GM12873 (cell line): ENCODE data around the gene CALY.

Experiments
- TF ChIP-seq, protein P1 (sequence below): IDR thresholded peaks from 2 replicates; pipeline ENCODE4 v1.5.1; 2012; ENCODE audit warnings: low read depth, mild to moderate bottlenecking, moderate library complexity, low read length, control low read depth; ENCODE audit not compliant: insufficient read depth; ENCODE audit errors: missing control alignments

Gene CALY

DNA sequence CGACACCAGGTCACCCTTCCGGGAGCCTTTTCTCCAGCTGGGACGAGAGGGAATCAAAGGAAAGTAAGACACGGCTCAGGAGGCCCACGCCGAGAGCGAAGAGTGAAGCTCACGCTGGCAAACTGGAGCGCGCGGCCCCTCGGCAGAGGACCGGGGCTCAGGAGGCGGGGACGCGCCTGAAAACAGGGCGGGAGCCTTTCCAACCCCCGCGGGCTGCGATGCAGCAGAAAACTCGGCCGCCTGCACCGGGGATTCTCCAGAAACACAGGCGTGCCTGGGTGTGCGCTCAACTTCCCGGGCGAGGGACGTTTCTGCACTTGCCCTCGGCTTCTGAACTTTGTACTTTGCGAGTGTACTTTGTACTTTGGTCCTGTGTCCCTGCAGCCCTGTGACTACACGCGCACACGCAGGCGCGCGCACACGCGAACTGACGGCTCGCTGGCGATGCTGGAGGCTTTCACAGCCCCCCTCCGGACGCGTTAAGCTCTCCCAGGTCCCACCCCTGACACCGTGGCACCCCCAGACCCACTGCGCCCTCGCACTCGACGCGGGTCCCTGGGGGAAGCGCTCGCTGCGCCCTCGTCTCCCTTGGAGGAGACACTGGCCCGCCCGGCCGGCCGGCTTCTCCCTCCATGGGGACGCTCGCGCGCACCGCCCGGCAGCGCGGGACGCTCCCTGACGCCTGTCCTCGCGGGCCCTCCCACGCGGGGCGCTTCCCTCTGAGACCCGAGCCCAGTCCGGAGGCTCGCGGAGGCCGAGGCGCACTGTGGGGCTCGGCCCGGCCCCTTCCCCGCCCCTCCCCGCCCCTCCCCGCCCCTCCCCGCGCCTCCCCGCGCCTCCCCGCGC, 41.8 kb upstream of the CALY start:
- TF ChIP-seq, protein P1, sequence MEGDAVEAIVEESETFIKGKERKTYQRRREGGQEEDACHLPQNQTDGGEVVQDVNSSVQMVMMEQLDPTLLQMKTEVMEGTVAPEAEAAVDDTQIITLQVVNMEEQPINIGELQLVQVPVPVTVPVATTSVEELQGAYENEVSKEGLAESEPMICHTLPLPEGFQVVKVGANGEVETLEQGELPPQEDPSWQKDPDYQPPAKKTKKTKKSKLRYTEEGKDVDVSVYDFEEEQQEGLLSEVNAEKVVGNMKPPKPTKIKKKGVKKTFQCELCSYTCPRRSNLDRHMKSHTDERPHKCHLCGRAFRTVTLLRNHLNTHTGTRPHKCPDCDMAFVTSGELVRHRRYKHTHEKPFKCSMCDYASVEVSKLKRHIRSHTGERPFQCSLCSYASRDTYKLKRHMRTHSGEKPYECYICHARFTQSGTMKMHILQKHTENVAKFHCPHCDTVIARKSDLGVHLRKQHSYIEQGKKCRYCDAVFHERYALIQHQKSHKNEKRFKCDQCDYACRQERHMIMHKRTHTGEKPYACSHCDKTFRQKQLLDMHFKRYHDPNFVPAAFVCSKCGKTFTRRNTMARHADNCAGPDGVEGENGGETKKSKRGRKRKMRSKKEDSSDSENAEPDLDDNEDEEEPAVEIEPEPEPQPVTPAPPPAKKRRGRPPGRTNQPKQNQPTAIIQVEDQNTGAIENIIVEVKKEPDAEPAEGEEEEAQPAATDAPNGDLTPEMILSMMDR: no peak

DNA sequence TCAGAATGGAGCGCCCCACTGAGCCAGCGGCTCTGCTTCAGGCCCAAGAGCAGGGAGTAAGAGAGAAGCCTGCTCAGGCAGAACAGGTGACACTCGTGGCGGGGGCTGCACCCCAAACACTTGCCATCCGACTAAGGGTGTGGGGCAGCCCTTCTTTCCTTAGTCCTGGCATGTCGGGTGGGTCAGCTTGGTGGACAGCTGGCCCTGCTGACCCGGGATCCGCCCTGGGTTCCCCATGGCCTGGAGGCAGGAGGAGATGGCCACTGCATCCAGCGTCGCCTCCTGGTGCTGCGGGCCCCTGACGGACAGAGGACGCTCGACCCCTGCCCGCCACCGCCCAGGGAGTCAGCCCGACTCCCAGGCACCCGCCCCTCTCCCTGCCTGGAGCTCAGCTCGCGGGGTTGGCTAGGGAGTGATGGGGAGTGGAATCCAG, 41.1 kb upstream of the CALY start:
- TF ChIP-seq, protein P1: no peak

DNA sequence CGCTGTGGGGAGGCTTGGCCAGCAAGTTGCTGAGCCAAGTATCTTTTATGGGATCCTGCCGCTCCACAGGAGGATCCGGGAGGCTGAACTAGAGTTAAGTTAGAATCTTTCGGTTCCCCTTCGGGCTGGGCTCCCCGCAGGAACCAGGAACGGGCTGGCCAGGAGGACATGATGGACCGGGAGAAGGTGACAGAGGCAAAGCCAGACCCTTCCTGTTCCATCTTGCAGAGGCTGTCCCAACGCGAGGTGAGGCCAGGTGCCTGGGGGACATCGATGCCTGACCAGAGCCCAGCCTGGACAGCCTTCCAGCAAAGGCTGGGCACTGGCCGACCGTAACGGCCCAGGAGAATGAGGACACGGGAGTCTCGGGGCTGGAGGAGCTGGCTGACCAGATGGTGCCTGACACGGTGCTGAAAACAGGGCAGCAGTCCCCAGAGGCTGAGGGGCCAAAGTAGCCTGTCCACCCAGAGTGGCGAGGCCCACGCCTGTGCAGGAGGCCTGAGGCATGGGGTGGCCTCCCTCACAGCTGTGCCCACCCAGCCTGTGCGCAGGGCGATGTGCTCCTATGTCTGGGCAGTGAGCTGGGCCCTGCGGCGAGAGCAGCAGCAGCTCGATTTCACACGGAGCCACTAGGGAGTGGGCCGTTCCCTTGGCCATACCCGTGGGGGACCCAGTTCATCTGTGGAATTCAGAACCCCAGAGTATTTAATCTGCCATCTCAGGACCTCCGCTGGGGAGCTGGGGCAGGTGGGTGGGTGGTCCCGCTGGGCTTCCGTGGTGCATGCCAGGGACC, 40.5 kb upstream of the CALY start:
- TF ChIP-seq, protein P1: no peak

DNA sequence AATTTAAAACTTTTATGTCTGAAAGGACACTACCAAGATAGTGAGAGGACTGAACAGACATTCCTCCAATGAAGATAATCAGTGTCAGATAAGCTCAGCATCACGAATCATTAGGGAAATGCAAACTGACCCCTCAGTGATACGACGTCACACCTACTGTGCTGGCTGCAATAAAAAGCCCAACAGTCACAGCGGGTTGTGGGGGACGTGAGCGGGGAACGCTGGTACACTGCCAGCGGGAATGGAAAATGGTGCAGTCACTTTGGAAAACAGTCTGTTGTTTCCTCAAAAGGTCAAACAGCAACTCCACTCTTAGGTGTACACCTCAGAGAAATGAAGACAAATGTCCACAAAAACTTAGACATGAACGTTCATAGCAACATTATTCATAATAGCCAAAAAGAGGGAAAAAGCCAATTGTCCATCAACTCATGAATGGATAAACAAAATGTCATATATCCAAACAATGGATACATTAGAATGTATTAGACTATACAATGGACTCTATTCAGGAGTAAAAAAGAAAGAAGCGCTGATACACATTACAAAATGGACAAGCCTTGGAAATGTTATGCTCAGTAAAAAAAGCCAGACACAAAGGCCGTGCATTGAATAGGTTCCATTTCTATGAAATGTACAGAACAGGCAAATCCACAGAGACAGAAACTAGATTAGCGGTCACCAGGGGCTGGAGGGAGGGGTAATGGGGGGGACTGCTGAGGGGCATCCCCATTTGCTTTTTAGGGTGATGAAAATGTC, 38.8 kb upstream of the CALY start:
- TF ChIP-seq, protein P1: no peak

DNA sequence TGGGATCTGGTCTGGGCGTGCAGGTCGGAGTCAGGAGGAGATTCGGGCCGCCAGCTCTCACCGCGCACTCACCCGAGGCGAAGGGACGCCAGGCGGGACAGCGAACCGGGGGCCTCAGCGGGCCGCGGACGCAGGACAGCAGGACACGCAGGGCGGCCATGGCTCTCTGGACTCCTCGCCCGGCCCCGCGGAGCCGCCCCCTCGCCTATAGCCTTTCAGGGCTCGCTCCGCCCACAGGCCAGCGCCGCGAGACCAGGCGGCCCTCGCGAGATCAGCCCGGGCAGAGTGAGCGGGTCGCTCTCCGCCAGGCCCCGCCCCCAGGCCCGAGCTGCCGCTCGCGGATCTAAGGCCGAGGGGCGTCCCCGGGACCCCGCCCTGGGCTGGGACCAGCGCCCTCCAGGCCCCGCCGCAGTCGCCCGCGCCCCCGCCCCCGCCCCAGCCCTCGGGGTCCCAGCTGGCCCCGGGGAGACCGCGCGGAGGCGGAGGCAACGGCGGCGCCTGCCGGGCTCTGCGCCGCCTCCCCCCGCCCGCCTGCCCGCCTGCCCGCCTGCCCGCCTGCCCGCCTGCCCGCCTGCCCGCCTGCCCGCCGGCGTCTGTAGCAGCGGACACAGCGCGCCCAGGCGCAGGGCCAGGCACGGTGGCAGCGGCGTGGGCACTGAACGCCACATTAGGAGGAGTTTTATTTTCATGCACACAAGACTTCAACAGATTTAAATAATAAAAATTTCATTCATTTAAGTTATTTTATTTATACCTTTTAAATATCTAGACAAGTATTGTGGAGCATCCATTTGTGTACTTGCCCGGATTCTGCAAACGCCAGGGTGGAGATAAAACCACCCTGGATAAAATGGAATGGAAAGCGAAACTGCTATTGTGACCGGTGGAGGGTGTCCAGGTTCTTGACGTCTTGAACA, 36.7 kb upstream of the CALY start, which contains the start of gene ECHS1:
TSS of gene ECHS1 (minus strand) at position 181 of the 917 bp plus-strand sequence. CDS start at position 160, 21 bp downstream.
- TF ChIP-seq, protein P1: no peak

DNA sequence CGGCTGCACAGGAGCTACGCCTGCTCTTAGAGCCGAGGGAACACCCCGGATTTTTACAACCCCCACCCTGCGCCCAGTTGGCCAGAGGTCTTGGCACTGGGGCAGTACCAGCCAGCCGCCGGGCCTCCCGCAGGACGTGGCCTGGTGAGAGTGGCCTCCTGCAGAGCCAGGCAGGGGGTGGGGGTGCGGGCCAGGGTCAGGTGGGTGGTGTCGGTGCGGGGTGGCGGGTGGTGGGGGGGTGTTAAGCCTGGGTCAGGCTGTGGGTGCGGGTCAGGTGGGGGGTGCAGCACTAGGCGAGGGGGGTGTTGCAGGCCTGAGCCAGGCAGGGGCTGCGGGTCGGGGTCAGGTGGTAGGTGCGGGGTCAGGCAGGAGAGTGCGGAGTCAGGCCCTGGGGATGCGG, 35.8 kb upstream of the CALY start:
- TF ChIP-seq, protein P1: no peak
